ENCODE data around the gene MELTF.

MELTF gene

GRCh38 chr3:197026481-197026866, 3.1 kb downstream of the MELTF start:
- DNase-seq: no peak

GRCh38 chr3:197025736-197026480, 3.7 kb downstream of the MELTF start:
- no peak for DNase-seq

GRCh38 chr3:197024881-197025735, 4.5 kb downstream of the MELTF start:
- no peak for DNase-seq

GRCh38 chr3:197023998-197024651, 5.5 kb downstream of the MELTF start:
- no peak for DNase-seq

GRCh38 chr3:197023241-197023997, 6.2 kb downstream of the MELTF start:
- no peak for DNase-seq

- no peak for DNase-seq
Measured at GRCh38 chr3:197022405-197023231, 7.0 kb downstream of the MELTF start.

GRCh38 chr3:197021729-197022404, 7.8 kb downstream of the MELTF start:
- DNase-seq: no peak

- no peak for DNase-seq
Measured at GRCh38 chr3:197021231-197021630, 8.4 kb downstream of the MELTF start.

- DNase-seq: no peak
Measured at GRCh38 chr3:197019535-197019934, 10.1 kb downstream of the MELTF start.

- no peak for DNase-seq
Measured at GRCh38 chr3:197019021-197019420, 10.6 kb downstream of the MELTF start.

GRCh38 chr3:197017003-197017402, 12.6 kb downstream of the MELTF start:
- DNase-seq: no peak

- no peak for DNase-seq
Measured at GRCh38 chr3:197015790-197016736, 13.6 kb downstream of the MELTF start.

GRCh38 chr3:197014942-197015575, 14.6 kb downstream of the MELTF start:
- DNase-seq: no peak

GRCh38 chr3:197014024-197014423, 15.6 kb downstream of the MELTF start:
- DNase-seq: no peak

GRCh38 chr3:197012540-197012883, 17.1 kb downstream of the MELTF start:
- no peak for DNase-seq

- DNase-seq: no peak
Measured at GRCh38 chr3:197011780-197012539, 17.7 kb downstream of the MELTF start.

GRCh38 chr3:197010556-197011351, 18.9 kb downstream of the MELTF start:
- no peak for DNase-seq

GRCh38 chr3:197009532-197010019, 20.0 kb downstream of the MELTF start:
- DNase-seq: no peak

All from activated naive CD4-positive, alpha-beta T cell (primary cell).